ENCODE results near the gene CDKL4.
"Not testable (repeated sequence)": the region's sequence is repeated elsewhere in the genome, so short reads cannot be mapped to it uniquely, and the experiment has no call there.

CDKL4 gene

GRCh38 chr2:39140948-39141333 is 102.8 kb downstream of the CDKL4 start:
- DNase-seq = not testable (repeated sequence)

- no peak for DNase-seq
These were observed 103.4 kb downstream of the CDKL4 start for GRCh38 chr2:39140322-39140847.

- DNase-seq = no peak
These were observed 104.1 kb downstream of the CDKL4 start for GRCh38 chr2:39139511-39140237.

GRCh38 chr2:39138837-39139211 is 104.9 kb downstream of the CDKL4 start:
- DNase-seq = no peak

GRCh38 chr2:39138187-39138836 is 105.5 kb downstream of the CDKL4 start:
- DNase-seq = not testable (repeated sequence)

GRCh38 chr2:39136799-39137198 is 107.0 kb downstream of the CDKL4 start:
- no peak for DNase-seq

GRCh38 chr2:39135690-39136259 is 108.0 kb downstream of the CDKL4 start:
- no peak for DNase-seq

- no peak for DNase-seq
These were observed 110.4 kb downstream of the CDKL4 start for GRCh38 chr2:39133215-39133851.

GRCh38 chr2:39128919-39129391 is 114.8 kb downstream of the CDKL4 start:
- no peak for DNase-seq

GRCh38 chr2:39127973-39128372 is 115.8 kb downstream of the CDKL4 start:
- DNase-seq = no peak

Measured in NCI-H510A (cell line).